ENCODE measurements around the gene SNRPB2. TPM values are rescaled to one million over a fixed set of nuclear protein-coding genes. Genes with fewer than 3 reads are reported as not detected.

Gene SNRPB2
- polyA plus RNA-seq, 1 donor (not counting 4 experiments of a cell fraction or from before 2014, with no cell fraction given) = 75.8 TPM

- H3K79me2 ChIP-seq (ENCODE audit: control insufficient read depth, insufficient read depth, low read length) = no peaks in the 10 kb centered on the region
- H3K9ac ChIP-seq (ENCODE audit: control insufficient read depth, extremely low read depth, insufficient read depth, low read length) = no peak overlapping the region
- no peak for DNase-seq (ENCODE audit: low read depth, low spot score)
- H3K9me1 ChIP-seq (ENCODE audit: control insufficient read depth, extremely low read depth, insufficient read depth, low read length) = no peaks in the 10 kb centered on the region
- FAIRE-seq = no peak
- no peak overlapping the region for H3K27ac ChIP-seq (ENCODE audit: control insufficient read depth, insufficient read depth, low read length)
- dilution Hi-C loops (cut with MboI; ENCODE audit: extremely low pct_ligation_motif_present, low sequenced_read_pairs) = no loop called here
- H3K36me3 ChIP-seq (ENCODE audit: control insufficient read depth in 2 of 2, extremely low read depth in 1 of 2, insufficient read depth in 2 of 2, low read length in 2 of 2) = no peaks in the 10 kb centered on the region
- no peaks in the 10 kb centered on the region for H3K9me3 ChIP-seq (ENCODE audit: control insufficient read depth, low read depth, low read length)
- H2AFZ ChIP-seq (ENCODE audit: control insufficient read depth, low read length) = no peak overlapping the region
- H3K4me1 ChIP-seq (ENCODE audit: control insufficient read depth, extremely low read depth, insufficient read depth, low read length) = no peaks in the 10 kb centered on the region
- no peaks in the 10 kb centered on the region for H4K20me1 ChIP-seq (ENCODE audit: control insufficient read depth, extremely low read depth, insufficient read depth, low read length)
- H3K27me3 ChIP-seq (ENCODE audit: control insufficient read depth, extremely low read depth, insufficient read depth, low read length) = no peaks in the 10 kb centered on the region
- no peak overlapping the region for H3K4me2 ChIP-seq (ENCODE audit: control insufficient read depth, extremely low read depth, insufficient read depth, low read depth, low read length)
- TF ChIP-seq EZH2 (IDR thresholded peaks at IDR 0.05; ENCODE audit: low read length) (no peak), CTCF (optimal IDR thresholded peaks at IDR 0.05 in 1 of 3, IDR thresholded peaks at IDR 0.05 in 1 of 3, conservative IDR thresholded peaks at IDR 0.05 in 1 of 3; ENCODE audit: extremely low read depth in 1 of 3, insufficient read depth in 2 of 3, low read length in 3 of 3) (no peak)
- no peak overlapping the region for H3K4me3 ChIP-seq (ENCODE audit: control insufficient read depth in 2 of 3, extremely low read depth in 1 of 3, insufficient read depth in 2 of 3, low read depth in 1 of 3, low read length in 3 of 3)
These were observed 22.2 kb upstream of the SNRPB2 start for GRCh38 chr20:16707674-16708073.

GRCh38 chr20:16708602-16709001 lies 21.2 kb upstream of the SNRPB2 start:
- Histone ChIP-seq H3K4me2 (ENCODE audit: control insufficient read depth, extremely low read depth, insufficient read depth, low read depth, low read length) (no peak overlapping the region), H3K4me3 (ENCODE audit: control insufficient read depth in 2 of 3, extremely low read depth in 1 of 3, insufficient read depth in 2 of 3, low read depth in 1 of 3, low read length in 3 of 3) (no peak overlapping the region), H3K27me3 (ENCODE audit: control insufficient read depth, extremely low read depth, insufficient read depth, low read length) (no peaks in the 10 kb centered on the region), H3K79me2 (ENCODE audit: control insufficient read depth, insufficient read depth, low read length) (no peaks in the 10 kb centered on the region), H3K27ac (ENCODE audit: control insufficient read depth, insufficient read depth, low read length) (no peak overlapping the region), H4K20me1 (ENCODE audit: control insufficient read depth, extremely low read depth, insufficient read depth, low read length) (no peaks in the 10 kb centered on the region), H3K9ac (ENCODE audit: control insufficient read depth, extremely low read depth, insufficient read depth, low read length) (no peak overlapping the region), H3K4me1 (ENCODE audit: control insufficient read depth, extremely low read depth, insufficient read depth, low read length) (no peaks in the 10 kb centered on the region), H2AFZ (ENCODE audit: control insufficient read depth, low read length) (no peak overlapping the region), H3K36me3 (ENCODE audit: control insufficient read depth in 2 of 2, extremely low read depth in 1 of 2, insufficient read depth in 2 of 2, low read length in 2 of 2) (no peaks in the 10 kb centered on the region), H3K9me3 (ENCODE audit: control insufficient read depth, low read depth, low read length) (no peaks in the 10 kb centered on the region), H3K9me1 (ENCODE audit: control insufficient read depth, extremely low read depth, insufficient read depth, low read length) (no peaks in the 10 kb centered on the region)
- no peak for FAIRE-seq
- DNase-seq (ENCODE audit: low read depth, low spot score) = no peak
- dilution Hi-C loops (cut with MboI; ENCODE audit: extremely low pct_ligation_motif_present, low sequenced_read_pairs) = no loop called here
- TF ChIP-seq CTCF (optimal IDR thresholded peaks at IDR 0.05 in 1 of 3, IDR thresholded peaks at IDR 0.05 in 1 of 3, conservative IDR thresholded peaks at IDR 0.05 in 1 of 3; ENCODE audit: extremely low read depth in 1 of 3, insufficient read depth in 2 of 3, low read length in 3 of 3) = no peak
- TF ChIP-seq EZH2 (IDR thresholded peaks at IDR 0.05; ENCODE audit: low read length) = no peak

Measured in keratinocyte (primary cell).